HepG2 (cell line): Measurements from ENCODE around the gene EDC3. TPM values are rescaled to one million over a fixed set of nuclear protein-coding genes. Genes with fewer than 3 reads are reported as not detected.

Experiments
- AHR ChIP-seq: IDR thresholded peaks from 2 replicates; pipeline ENCODE4 v1.6.1; 2018; ENCODE audit warnings: missing genetic modification reagents, missing compliant biosample characterization
- BHLHE40 ChIP-seq: IDR thresholded peaks from 2 replicates; pipeline ENCODE4 v1.6.1; 2011; ENCODE audit warnings: low read length, improper control_type of control experiment
- EEA1 ChIP-seq: sonication (generic); formaldehyde crosslinking; IDR thresholded peaks from 2 replicates; pipeline ENCODE4 v1.5.1; 2020; ENCODE audit warnings: mild to moderate bottlenecking, missing genetic modification reagents, borderline replicate concordance
- EHMT2 ChIP-seq: fragments of 200-600 bp; sonication (generic); IDR thresholded peaks from 2 replicates; pipeline ENCODE4 v1.7.0; 2017; ENCODE audit warnings: antibody characterized with exemption, low read depth, low read length, borderline replicate concordance
- ELF4 ChIP-seq: sonication (generic); formaldehyde crosslinking; IDR thresholded peaks from 2 replicates; pipeline ENCODE4 v1.5.0; 2020; ENCODE audit warnings: missing genetic modification reagents, mild to moderate bottlenecking, moderate library complexity, borderline replicate concordance
- FOXO1 ChIP-seq: sonication (generic); formaldehyde crosslinking; IDR thresholded peaks from 2 replicates; pipeline ENCODE4 v1.4.0; 2020; ENCODE audit warnings: missing genetic modification reagents
- FOXP1 ChIP-seq, 2 experiments: fragments of 450-650 bp in 1 of 2; IDR thresholded peaks; 2 replicates each; pipeline ENCODE4 v1.6.1; 2017 to 2018; ENCODE audit warnings: antibody characterized with exemption in 1 of 2
- MYNN ChIP-seq: sonication (generic); formaldehyde crosslinking; IDR thresholded peaks from 2 replicates; pipeline ENCODE4 v1.4.0; 2020; ENCODE audit warnings: mild to moderate bottlenecking, low read depth, missing genetic modification reagents
- NFKB2 ChIP-seq: sonication (generic); formaldehyde crosslinking; IDR thresholded peaks from 2 replicates; pipeline ENCODE4 v1.4.0; 2020; ENCODE audit warnings: missing genetic modification reagents, borderline replicate concordance
- NONO ChIP-seq, 2 experiments: fragments of 450-650 bp in 1 of 2; sonication (generic) in 1 of 2; formaldehyde crosslinking in 1 of 2; IDR thresholded peaks in 1 of 2; conservative IDR thresholded peaks in 1 of 2; 2 replicates each; pipeline versions ENCODE4 v1.6.1 to v1.8.0; 2017 to 2022; ENCODE audit warnings: mild to moderate bottlenecking in 1 of 2, missing genetic modification reagents in 1 of 2, moderate library complexity in 1 of 2
- SNAPC4 ChIP-seq: sonication (generic); formaldehyde crosslinking; IDR thresholded peaks from 2 replicates; pipeline ENCODE4 v1.4.0; 2020; ENCODE audit warnings: mild to moderate bottlenecking, missing genetic modification reagents
- SRSF4 ChIP-seq: fragments of 200-400 bp; formaldehyde crosslinking; IDR thresholded peaks from one replicate; pipeline ENCODE4 v1.6.1; 2018; ENCODE audit warnings: mild to moderate bottlenecking, low read depth, low read length, moderate library complexity; ENCODE audit not compliant: poor library complexity, severe bottlenecking
- U2AF1 ChIP-seq: fragments of 200-400 bp; formaldehyde crosslinking; optimal IDR thresholded peaks from 2 replicates; pipeline ENCODE3; 2017; ENCODE audit warnings: mild to moderate bottlenecking, low read depth, low read length
- ZMYM3 ChIP-seq: sonication (generic); formaldehyde crosslinking; IDR thresholded peaks from 2 replicates; pipeline ENCODE4 v1.5.1; 2020; ENCODE audit warnings: mild to moderate bottlenecking, missing genetic modification reagents
- ZNF124 ChIP-seq: sonication (generic); formaldehyde crosslinking; IDR thresholded peaks from 2 replicates; pipeline ENCODE4 v1.4.0; 2020; ENCODE audit warnings: missing genetic modification reagents
- ZNF33A ChIP-seq: sonication (generic); formaldehyde crosslinking; IDR thresholded peaks from 2 replicates; pipeline ENCODE4 v1.5.1; 2020; ENCODE audit warnings: missing genetic modification reagents, mild to moderate bottlenecking, moderate library complexity, borderline replicate concordance
- ZNF460 ChIP-seq: sonication (generic); formaldehyde crosslinking; IDR thresholded peaks from 2 replicates; pipeline ENCODE4 v1.5.1; 2020; ENCODE audit warnings: missing genetic modification reagents, mild to moderate bottlenecking, borderline replicate concordance
- ZNF564 ChIP-seq: sonication (generic); formaldehyde crosslinking; IDR thresholded peaks from 2 replicates; pipeline ENCODE4 v1.8.1; 2023; ENCODE audit warnings: mild to moderate bottlenecking, missing genetic modification reagents
- ZNF780A ChIP-seq: sonication (generic); formaldehyde crosslinking; IDR thresholded peaks from 2 replicates; pipeline ENCODE4 v1.8.0; 2022; ENCODE audit warnings: mild to moderate bottlenecking, missing genetic modification reagents, moderate library complexity
- ZXDC ChIP-seq: sonication (generic); formaldehyde crosslinking; IDR thresholded peaks from 2 replicates; pipeline ENCODE4 v1.5.0; 2020; ENCODE audit warnings: mild to moderate bottlenecking, missing genetic modification reagents
- polyA plus RNA-seq, 8 experiments: library from polyadenylated mRNA; depleted of rRNA in 3 of 8; stranded (reverse) in 7 of 8; unstranded in 1 of 8; fragments of >200 nt; fragmentation: Illumina TruSeq in 4 of 8; extraction: Trizol in 4 of 8; gene quantifications; 2 replicates each; pipeline versions ENCODE4 v1.2.1 to v1.2.3, GENCODE V29; 2011 to 2016; ENCODE audit warnings: low read depth in 4 of 8, missing spikeins in 1 of 8, mixed read lengths in 1 of 8; ENCODE audit not compliant: insufficient read depth in 1 of 8
- total RNA-seq, 5 experiments: library from RNA; depleted of rRNA; stranded (reverse); fragments of >200 nt; fragmentation: Illumina TruSeq; extraction: Trizol; gene quantifications; 2 replicates each; pipeline ENCODE4 v1.2.3, GENCODE V29; 2016; ENCODE audit warnings: low read depth in 1 of 5
- TF ChIP-seq, protein P1 (sequence below): sonication (generic); formaldehyde crosslinking; IDR thresholded peaks from 2 replicates; pipeline ENCODE4 v1.4.0; 2020; ENCODE audit warnings: missing genetic modification reagents

The EDC3 gene
- total and polyA plus RNA-seq, 2 of the 13 experiments (the other 11 are each of a cell fraction or from before 2014, with no cell fraction given) = 17.4 to 32.0 TPM

DNA sequence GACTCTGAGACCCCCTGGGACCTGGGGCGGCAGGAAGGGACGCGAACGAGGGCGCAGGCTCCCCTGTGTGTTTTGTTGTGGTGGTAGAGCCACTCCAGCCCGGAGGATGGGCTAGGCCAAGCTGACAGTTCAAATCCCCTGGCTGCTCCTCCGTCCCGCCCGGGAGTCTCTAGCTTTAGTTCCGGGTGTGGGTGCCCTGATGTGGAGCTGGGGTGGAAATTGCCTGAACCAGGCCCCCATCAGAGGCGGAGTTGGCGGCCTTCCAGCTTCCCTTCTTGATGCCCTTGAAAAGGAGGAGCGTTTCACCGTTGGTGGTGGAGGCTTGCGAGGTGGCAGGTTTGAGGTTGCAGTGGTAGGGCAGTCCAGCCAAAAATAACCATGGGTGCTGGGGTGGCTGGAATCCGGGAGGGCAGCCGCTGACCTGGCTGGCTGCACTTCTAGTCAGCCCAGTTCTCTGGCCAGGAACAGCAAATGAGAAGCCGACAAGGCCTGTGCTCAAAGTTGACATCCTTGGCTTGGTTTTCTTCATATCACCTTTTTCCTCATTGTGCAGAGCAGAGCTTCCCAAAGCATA, 79.4 kb downstream of the EDC3 start (continued):
- TF ChIP-seq FOXO1 (no peak), SRSF4 (no peak), ZNF564 (CRISPR knock-in tag) (no peak), EHMT2 (no peak), ZNF124 (no peak), ZNF33A (no peak), ZNF780A (CRISPR knock-in tag) (no peak), BHLHE40 (no peak), SNAPC4 (CRISPR knock-in tag) (0 out of 2 replicates have a peak, but pooled peaks have one; percentile 38), ELF4 (CRISPR knock-in tag) (no peak), MYNN (no peak), ZNF460 (no peak), NONO (IDR thresholded peaks at IDR 0.05) (no peak), NONO (CRISPR knock-in tag; conservative IDR thresholded peaks at IDR 0.05) (no peak), NFKB2 (CRISPR knock-in tag) (no peak), ZXDC (CRISPR knock-in tag) (no peak), AHR (CRISPR knock-in tag) (no peak), ZMYM3 (CRISPR knock-in tag) (no peak), EEA1 (CRISPR knock-in tag) (no peak), FOXP1 (IDR thresholded peaks at IDR 0.05) (no peak), FOXP1 (CRISPR knock-in tag; IDR thresholded peaks at IDR 0.05) (no peak), U2AF1 (no peak)
- TF ChIP-seq, protein P1, sequence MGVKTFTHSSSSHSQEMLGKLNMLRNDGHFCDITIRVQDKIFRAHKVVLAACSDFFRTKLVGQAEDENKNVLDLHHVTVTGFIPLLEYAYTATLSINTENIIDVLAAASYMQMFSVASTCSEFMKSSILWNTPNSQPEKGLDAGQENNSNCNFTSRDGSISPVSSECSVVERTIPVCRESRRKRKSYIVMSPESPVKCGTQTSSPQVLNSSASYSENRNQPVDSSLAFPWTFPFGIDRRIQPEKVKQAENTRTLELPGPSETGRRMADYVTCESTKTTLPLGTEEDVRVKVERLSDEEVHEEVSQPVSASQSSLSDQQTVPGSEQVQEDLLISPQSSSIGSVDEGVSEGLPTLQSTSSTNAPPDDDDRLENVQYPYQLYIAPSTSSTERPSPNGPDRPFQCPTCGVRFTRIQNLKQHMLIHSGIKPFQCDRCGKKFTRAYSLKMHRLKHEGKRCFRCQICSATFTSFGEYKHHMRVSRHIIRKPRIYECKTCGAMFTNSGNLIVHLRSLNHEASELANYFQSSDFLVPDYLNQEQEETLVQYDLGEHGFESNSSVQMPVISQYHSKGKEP (CRISPR knock-in tag) = no peak
